ENCODE measurements around the gene SLIT3.

GRCh38 chr5:169131616-169132301 is 169.2 kb downstream of the SLIT3 start:
- TF ChIP-seq, protein P1, sequence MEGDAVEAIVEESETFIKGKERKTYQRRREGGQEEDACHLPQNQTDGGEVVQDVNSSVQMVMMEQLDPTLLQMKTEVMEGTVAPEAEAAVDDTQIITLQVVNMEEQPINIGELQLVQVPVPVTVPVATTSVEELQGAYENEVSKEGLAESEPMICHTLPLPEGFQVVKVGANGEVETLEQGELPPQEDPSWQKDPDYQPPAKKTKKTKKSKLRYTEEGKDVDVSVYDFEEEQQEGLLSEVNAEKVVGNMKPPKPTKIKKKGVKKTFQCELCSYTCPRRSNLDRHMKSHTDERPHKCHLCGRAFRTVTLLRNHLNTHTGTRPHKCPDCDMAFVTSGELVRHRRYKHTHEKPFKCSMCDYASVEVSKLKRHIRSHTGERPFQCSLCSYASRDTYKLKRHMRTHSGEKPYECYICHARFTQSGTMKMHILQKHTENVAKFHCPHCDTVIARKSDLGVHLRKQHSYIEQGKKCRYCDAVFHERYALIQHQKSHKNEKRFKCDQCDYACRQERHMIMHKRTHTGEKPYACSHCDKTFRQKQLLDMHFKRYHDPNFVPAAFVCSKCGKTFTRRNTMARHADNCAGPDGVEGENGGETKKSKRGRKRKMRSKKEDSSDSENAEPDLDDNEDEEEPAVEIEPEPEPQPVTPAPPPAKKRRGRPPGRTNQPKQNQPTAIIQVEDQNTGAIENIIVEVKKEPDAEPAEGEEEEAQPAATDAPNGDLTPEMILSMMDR (conservative IDR thresholded peaks at IDR 0.05) = no peak
- TF ChIP-seq EZH2 (IDR thresholded peaks at IDR 0.05; ENCODE audit: low read depth) = no peak

Data from PC-9 (cell line).